Activated CD8-positive, alpha-beta memory T cell treated with anti-CD3 and anti-CD28 coated beads, Interleukin-2, amount 50 U/mL, for 4 hours (primary cell): ENCODE results near the gene NMRK1.

Experiments used
- DNase-seq: peaks from one replicate; pipeline ENCODE4 v3.0.0-alpha.2; 2020

The NMRK1 gene

GRCh38 chr9:75087824-75088645 is at the start of gene NMRK1, which contains the start of gene OSTF1:
Gene NMRK1, minus strand, starts transcription at chr9:75088155. Its CDS starts 5,040 bp downstream, at chr9:75083115.
Gene OSTF1, plus strand, starts transcription at chr9:75088514. Its CDS starts 179 bp downstream, at chr9:75088693.
- DNase-seq: peak; percentile 93

- no peak for DNase-seq
Observed at GRCh38 chr9:75134495-75134894, 46.5 kb upstream of the NMRK1 start.

- no peak for DNase-seq
Observed at GRCh38 chr9:75133396-75133795, 45.4 kb upstream of the NMRK1 start.

GRCh38 chr9:75132244-75132643 is 44.3 kb upstream of the NMRK1 start:
- no peak for DNase-seq

GRCh38 chr9:75131700-75132099 is 43.7 kb upstream of the NMRK1 start:
- DNase-seq: no peak

- no peak for DNase-seq
Observed at GRCh38 chr9:75130621-75131230, 42.8 kb upstream of the NMRK1 start.

- no peak for DNase-seq
Observed at GRCh38 chr9:75130172-75130571, 42.2 kb upstream of the NMRK1 start.

- no peak for DNase-seq
Observed at GRCh38 chr9:75128535-75128934, 40.6 kb upstream of the NMRK1 start.

- no peak for DNase-seq
Observed at GRCh38 chr9:75123696-75124095, 35.7 kb upstream of the NMRK1 start.

- no peak for DNase-seq
Observed at GRCh38 chr9:75121914-75122558, 34.1 kb upstream of the NMRK1 start.

GRCh38 chr9:75120686-75121085 is 32.7 kb upstream of the NMRK1 start:
- DNase-seq: no peak

- no peak for DNase-seq
Observed at GRCh38 chr9:75117564-75117963, 29.6 kb upstream of the NMRK1 start.

GRCh38 chr9:75116306-75116705 is 28.4 kb upstream of the NMRK1 start:
- no peak for DNase-seq

GRCh38 chr9:75112789-75113188 is 24.8 kb upstream of the NMRK1 start:
- DNase-seq: no peak

GRCh38 chr9:75111019-75111622 is 23.2 kb upstream of the NMRK1 start:
- DNase-seq: no peak

- no peak for DNase-seq
Observed at GRCh38 chr9:75109210-75109839, 21.4 kb upstream of the NMRK1 start.

- no peak for DNase-seq
Observed at GRCh38 chr9:75108571-75108970, 20.6 kb upstream of the NMRK1 start.

GRCh38 chr9:75106857-75107256 is 18.9 kb upstream of the NMRK1 start:
- no peak for DNase-seq

- no peak for DNase-seq
Observed at GRCh38 chr9:75105841-75106240, 17.9 kb upstream of the NMRK1 start.

GRCh38 chr9:75105019-75105540 is 17.1 kb upstream of the NMRK1 start:
- no peak for DNase-seq

GRCh38 chr9:75104607-75105006 is 16.7 kb upstream of the NMRK1 start:
- no peak for DNase-seq

GRCh38 chr9:75102177-75102790 is 14.3 kb upstream of the NMRK1 start:
- no peak for DNase-seq
